Adipocyte (in vitro differentiated cells): ENCODE data around the gene ETFA.

Source experiments
- DNase-seq: peaks from one replicate; pipeline ENCODE4 v3.0.0-alpha.2; 2015; ENCODE audit warnings: low read depth
- H3K27me3 ChIP-seq: replicated peaks from 2 replicates; pipeline ENCODE4 v1.7.0; 2013; ENCODE audit warnings: mild to moderate bottlenecking, low read length, moderate library complexity; ENCODE audit not compliant: control insufficient read depth, insufficient read depth
- H3K36me3 ChIP-seq: 2 replicates; pipeline ENCODE4 v1.7.0; 2013; ENCODE audit warnings: low read length, mild to moderate bottlenecking, moderate library complexity; ENCODE audit not compliant: control insufficient read depth, insufficient read depth, severe bottlenecking
- H3K4me1 ChIP-seq: 2 replicates; pipeline ENCODE4 v1.7.0; 2013; ENCODE audit warnings: mild to moderate bottlenecking, low read length, moderate library complexity; ENCODE audit not compliant: control insufficient read depth, insufficient read depth
- H3K4me3 ChIP-seq: 2 replicates; pipeline ENCODE4 v1.7.0; 2013; ENCODE audit warnings: mild to moderate bottlenecking, low read length, moderate library complexity
- H3K9ac ChIP-seq: 2 replicates; pipeline ENCODE4 v1.7.0; 2013; ENCODE audit warnings: mild to moderate bottlenecking, low read length, moderate library complexity
- H3K9me3 ChIP-seq: 2 replicates; pipeline ENCODE4 v1.7.0; 2013; ENCODE audit warnings: mild to moderate bottlenecking, low read length, moderate library complexity; ENCODE audit not compliant: control insufficient read depth

The ETFA gene

GRCh38 chr15:76345880-76346668, 34.8 kb upstream of the ETFA start:
- peak; percentile 23 for DNase-seq
- Histone ChIP-seq H3K9me3 (no peaks in the 10 kb centered on the region), H3K4me3 (peak overlapping the region; percentile 69)

GRCh38 chr15:76345583-76345879, 34.3 kb upstream of the ETFA start:
- no peak for DNase-seq
- Histone ChIP-seq H3K27me3 (peaks cover 53% of the 10 kb centered on the region), H3K9me3 (no peaks in the 10 kb centered on the region), H3K4me3 (no peak overlapping the region), H3K9ac (no peak overlapping the region), H3K4me1 (peaks cover 17% of the 10 kb centered on the region), H3K36me3 (no peaks in the 10 kb centered on the region)

More at GRCh38 chr15:76345880-76346668, 34.8 kb upstream of the ETFA start:
- Histone ChIP-seq H3K4me1 (peaks cover 12% of the 10 kb centered on the region), H3K27me3 (peaks cover 48% of the 10 kb centered on the region), H3K9ac (no peak overlapping the region), H3K36me3 (no peaks in the 10 kb centered on the region)

- Histone ChIP-seq H3K27me3 (peaks cover 58% of the 10 kb centered on the region), H3K9me3 (no peaks in the 10 kb centered on the region), H3K4me1 (peaks cover 21% of the 10 kb centered on the region), H3K4me3 (no peak overlapping the region), H3K9ac (no peak overlapping the region), H3K36me3 (no peaks in the 10 kb centered on the region)
- DNase-seq = no peak
Measured at GRCh38 chr15:76344893-76345582, 33.8 kb upstream of the ETFA start.

- Histone ChIP-seq H3K27me3 (peaks cover 73% of the 10 kb centered on the region), H3K36me3 (no peaks in the 10 kb centered on the region), H3K9ac (no peak overlapping the region), H3K9me3 (no peaks in the 10 kb centered on the region), H3K4me3 (no peak overlapping the region), H3K4me1 (peaks cover 22% of the 10 kb centered on the region)
- no peak for DNase-seq
Measured at GRCh38 chr15:76343313-76343996, 32.2 kb upstream of the ETFA start.

- Histone ChIP-seq H3K9ac (no peak overlapping the region), H3K9me3 (no peaks in the 10 kb centered on the region), H3K27me3 (peaks cover 81% of the 10 kb centered on the region), H3K4me3 (no peak overlapping the region), H3K4me1 (peaks cover 22% of the 10 kb centered on the region), H3K36me3 (no peaks in the 10 kb centered on the region)
- no peak for DNase-seq
Measured at GRCh38 chr15:76342382-76343201, 31.3 kb upstream of the ETFA start.

GRCh38 chr15:76342058-76342381, 30.8 kb upstream of the ETFA start:
- no peak overlapping the region for H3K4me3 ChIP-seq
- DNase-seq = peak; percentile 21
- H3K36me3 ChIP-seq = no peaks in the 10 kb centered on the region
- H3K9ac ChIP-seq = no peak overlapping the region
- peaks cover 81% of the 10 kb centered on the region for H3K27me3 ChIP-seq
- no peaks in the 10 kb centered on the region for H3K9me3 ChIP-seq
- H3K4me1 ChIP-seq = peaks cover 26% of the 10 kb centered on the region

- Histone ChIP-seq H3K9me3 (no peaks in the 10 kb centered on the region), H3K4me1 (peaks cover 21% of the 10 kb centered on the region), H3K27me3 (peaks cover 81% of the 10 kb centered on the region), H3K4me3 (no peak overlapping the region), H3K36me3 (no peaks in the 10 kb centered on the region), H3K9ac (no peak overlapping the region)
- peak; percentile 16 for DNase-seq
Measured at GRCh38 chr15:76341366-76342057, 30.2 kb upstream of the ETFA start.

- peaks cover 15% of the 10 kb centered on the region for H3K4me1 ChIP-seq
- peaks cover 83% of the 10 kb centered on the region for H3K27me3 ChIP-seq
- peak overlapping the region; percentile 67 for H3K4me3 ChIP-seq
- no peaks in the 10 kb centered on the region for H3K36me3 ChIP-seq
- H3K9me3 ChIP-seq = no peaks in the 10 kb centered on the region
- H3K9ac ChIP-seq = no peak overlapping the region
- peak; percentile 21 for DNase-seq
Measured at GRCh38 chr15:76340803-76341365, 29.6 kb upstream of the ETFA start.

GRCh38 chr15:76340198-76340802, 29.0 kb upstream of the ETFA start:
- Histone ChIP-seq H3K4me1 (peaks cover 14% of the 10 kb centered on the region), H3K4me3 (peak overlapping the region; percentile 67), H3K36me3 (no peaks in the 10 kb centered on the region), H3K9me3 (no peaks in the 10 kb centered on the region), H3K27me3 (peaks cover 83% of the 10 kb centered on the region), H3K9ac (no peak overlapping the region)
- peak; percentile 37 for DNase-seq
